Heart left ventricle (tissue), 16 donors: ENCODE measurements around the gene PDGFRB. TPM values are rescaled to one million over a fixed set of nuclear protein-coding genes. Genes with fewer than 3 reads are reported as not detected.

ENCODE experiments used
- ATAC-seq, 4 donors: fragments of 200-7000 bp; cut with Tn5 transposase; one replicate each; pipeline ENCODE4 v1.9.1; 2020 to 2022; ENCODE audit warnings: moderate library complexity in 4 of 4, mild to moderate bottlenecking in 3 of 4, moderate number of reproducible peaks in 1 of 4
- DNase-seq, 5 donors: peaks; one replicate each; pipeline ENCODE4 v3.0.0-alpha.2; 2020
- H3K27ac ChIP-seq, 12 donors: fragments of 200-600 bp; sonication (generic) in 4 of 12; one replicate each; pipeline versions ENCODE4 v1.5.0 to v1.8.0; 2016 to 2022; ENCODE audit warnings: mild to moderate bottlenecking in 2 of 12
- H3K27me3 ChIP-seq, 9 donors: fragments of 200-600 bp; sonication (generic) in 2 of 9; one replicate each; pipeline versions ENCODE4 v1.5.1 to v1.8.0; 2016 to 2022; ENCODE audit warnings: mild to moderate bottlenecking in 3 of 9
- H3K36me3 ChIP-seq, 9 donors: fragments of 200-600 bp; sonication (generic) in 2 of 9; one replicate each; pipeline versions ENCODE4 v1.5.0 to v1.8.0; 2018 to 2022; ENCODE audit warnings: mild to moderate bottlenecking in 2 of 9
- H3K4me1 ChIP-seq, 12 donors: fragments of 200-600 bp; sonication (generic) in 4 of 12; one replicate each; pipeline versions ENCODE4 v1.5.0 to v1.8.0; 2016 to 2022; ENCODE audit warnings: mild to moderate bottlenecking in 3 of 12
- H3K4me3 ChIP-seq, 12 donors: fragments of 200-600 bp; sonication (generic) in 4 of 12; one replicate each; pipeline versions ENCODE4 v1.5.0 to v1.8.0; 2017 to 2022; ENCODE audit warnings: mild to moderate bottlenecking in 9 of 12, moderate library complexity in 4 of 12
- H3K9me3 ChIP-seq, 12 donors: fragments of 200-600 bp; sonication (generic) in 4 of 12; one replicate each; pipeline versions ENCODE4 v1.5.0 to v1.8.0; 2016 to 2022; ENCODE audit warnings: mild to moderate bottlenecking in 1 of 12
- CTCF ChIP-seq, 12 donors: fragments of 200-600 bp; sonication (generic) in 4 of 12; IDR thresholded peaks; one replicate each; pipeline versions ENCODE4 v1.5.0 to v1.8.0; 2018 to 2022; ENCODE audit warnings: antibody characterized with exemption in 12 of 12, mild to moderate bottlenecking in 5 of 12
- POLR2A ChIP-seq, 2 donors: fragments of 450-650 bp; IDR thresholded peaks; one replicate each; pipeline ENCODE4 v1.6.1; 2017; ENCODE audit warnings: antibody characterized with exemption in 2 of 2, mild to moderate bottlenecking in 2 of 2, moderate library complexity in 2 of 2
- WGBS, 4 donors: extraction: QIAGEN DNeasy Blood & Tissue Kit in 2 of 4; methylation state at CpG; one replicate each; pipeline versions ENCODE4 v1.1.5 to v1.1.7; 2013 to 2018; 5-methylcytosine and 5-hydroxymethylcytosine counted together
- intact Hi-C, 10 donors: fragments of 100-400 bp; cut with DNase I; formaldehyde crosslinking; loops; one replicate each; pipeline versions ENCODE4 v1.11.1 to v1.14.2; 2022
- polyA plus RNA-seq, 2 donors: library from polyadenylated mRNA; stranded (reverse); fragments of 200-250 nt; gene quantifications; one replicate each; pipeline ENCODE4 v1.2.3, GENCODE V29; 2013
- total RNA-seq, 9 donors: library from RNA; depleted of rRNA in 2 of 9; stranded (reverse); fragments of >200 nt in 2 of 9; fragmentation: NEBNext Ultra II Directional in 3 of 9; extraction: Animal tissue kit (Norgen Biotek cat#: 25700) in 3 of 9; gene quantifications; one replicate each; pipeline versions ENCODE4 v1.1.0 to v1.2.4, GENCODE V29; 2016 to 2023
- donor health status: ischemic (EF 13 %, LVEDD 7.1; RV severe dilation, severe dysfunction).
- donor health status: healthy with polysubstance abuse.
- donor health status: DM: no; HTN: yes; CAD: no.
- donor health status: DM: no; HTN: no; CAD: no.
- donor health status: ischemic (EF 25% LVEDD 6.9; RV normal size, moderate dysfunction).
- donor health status: ischemic (EF 25% LVEDD 5.7; RV mildly dilated, moderate dysfunction).
- donor health status: healthy.
- donor health status: DM: yes; HTN: yes; CAD: no.
- donor health status: ischemic (EF 35%, LVEDD 5.7; RV mildly dilated, moderate dysfunction).
- donor health status: nonischemic (EF 11% LVEDD 7.7; RV severe dilation, severe dysfunction).
- donor health status: DM: yes; HTN: yes; CAD: no.
- donor health status: PGD.
- donor health status: ischemic (EF 29% LVEDD 5.4; RV normal size, mild dysfunction).
- donor health status: nonischemic (EF 23%, LVEDD 6.1; RV moderate dilation, normal function).

PDGFRB gene
- total and polyA plus RNA-seq, 11 donors = 27.6 to 112 (median 45.6) TPM

- no peak overlapping the region for H3K4me3 ChIP-seq
- no peaks in the 10 kb centered on the region for H3K27me3 ChIP-seq
- WGBS, 4 donors = 84 to 88% (median 87%) methylated on average over 9 to 12 of the region's 12 CpGs
- H3K4me1 ChIP-seq = peaks cover 0 to 53% (median 0%) of the 10 kb centered on the region in 12 donors
- TF ChIP-seq CTCF (IDR thresholded peaks at IDR 0.05) = no peak
- TF ChIP-seq POLR2A (IDR thresholded peaks at IDR 0.05) = no peak
- ATAC-seq = no peak
- H3K9me3 ChIP-seq = no peaks in the 10 kb centered on the region
- intact Hi-C loops = no loop called here
- no peak for DNase-seq
- H3K27ac ChIP-seq = peak overlapping the region in 1 of 12 donors; percentile 81
- H3K36me3 ChIP-seq = peaks cover 0 to 60% (median 0%) of the 10 kb centered on the region in 9 donors
Observed at GRCh38 chr5:150068961-150069645, 86.5 kb downstream of the PDGFRB start.

GRCh38 chr5:150068472-150068871 is 87.2 kb downstream of the PDGFRB start:
- DNase-seq (no peak), ATAC-seq (no peak)
- peak overlapping the region in 1 of 12 donors; percentile 81 for H3K27ac ChIP-seq
- peaks cover 0 to 61% (median 0%) of the 10 kb centered on the region in 9 donors for H3K36me3 ChIP-seq
- H3K4me3 ChIP-seq = no peak overlapping the region
- WGBS, 4 donors = 48 to 64% (median 59%) methylated on average over 4 of the region's 4 CpGs
- no peaks in the 10 kb centered on the region for H3K27me3 ChIP-seq
- TF ChIP-seq POLR2A (IDR thresholded peaks at IDR 0.05) = no peak
- no peak for TF ChIP-seq CTCF (IDR thresholded peaks at IDR 0.05)
- intact Hi-C loops = no loop called here
- H3K9me3 ChIP-seq = no peaks in the 10 kb centered on the region
- H3K4me1 ChIP-seq = peaks cover 0 to 59% (median 0%) of the 10 kb centered on the region in 12 donors

- ATAC-seq (no peak), DNase-seq (no peak)
- Histone ChIP-seq H3K36me3 (peaks cover 0 to 62% (median 0%) of the 10 kb centered on the region in 9 donors), H3K4me1 (peaks cover 0 to 63% (median 0%) of the 10 kb centered on the region in 12 donors), H3K4me3 (no peak overlapping the region), H3K27ac (peak overlapping the region in 1 of 12 donors; percentile 81), H3K9me3 (no peaks in the 10 kb centered on the region), H3K27me3 (no peaks in the 10 kb centered on the region)
- intact Hi-C loops = no loop called here
- WGBS, 4 donors = 94 to 98% (median 95%) methylated on average over 2 to 6 of the region's 6 CpGs
- TF ChIP-seq CTCF (IDR thresholded peaks at IDR 0.05) (no peak), POLR2A (IDR thresholded peaks at IDR 0.05) (no peak)
Observed at GRCh38 chr5:150068071-150068470, 87.6 kb downstream of the PDGFRB start.

GRCh38 chr5:150067405-150067960 is 88.2 kb downstream of the PDGFRB start:
- Histone ChIP-seq H3K9me3 (no peaks in the 10 kb centered on the region), H3K27me3 (no peaks in the 10 kb centered on the region), H3K4me1 (peaks cover 0 to 69% (median 0%) of the 10 kb centered on the region in 12 donors), H3K36me3 (peaks cover 0 to 62% (median 0%) of the 10 kb centered on the region in 9 donors), H3K4me3 (no peak overlapping the region), H3K27ac (peak overlapping the region in 1 of 12 donors; percentile 81)
- WGBS, 4 donors = 85 to 92% (median 90%) methylated on average over 6 of the region's 6 CpGs
- DNase-seq = no peak
- no peak for ATAC-seq
- TF ChIP-seq POLR2A (IDR thresholded peaks at IDR 0.05) (no peak), CTCF (IDR thresholded peaks at IDR 0.05) (no peak)
- intact Hi-C loops = no loop called here
